ENCODE measurements around the gene WDR6. TPM values are rescaled to one million over a fixed set of nuclear protein-coding genes. Genes with fewer than 3 reads are reported as not detected.
"Not testable (repeated sequence)": the region's sequence is repeated elsewhere in the genome, so short reads cannot be mapped to it uniquely, and the experiment has no call there.

Gene WDR6
- total RNA-seq, 1 experiment from 2014 or later: 88.5 TPM

GRCh38 chr3:49007771-49008528 is 759 bp downstream of the WDR6 start:
- ChIA-PET POLR2A (ENCODE audit: low non-redundant PET) (interaction anchor here (1.1 kb wide), 1 partner anchor 20 kb away, joined by 13 read pairs; no protein-coding TSS in a partner anchor), CTCF (interaction anchor here (0.6 to 1.9 kb wide), 5 partner anchors 13 to 607 kb away, joined by 3 to 14 read pairs (median 4); partner anchors contain the start of genes NDUFAF3 and P4HTM)
- Histone ChIP-seq H3K27ac (ENCODE audit: low read depth, low read length, poor library complexity, severe bottlenecking) (peak overlapping the region; percentile 97), H3K9me3 (ENCODE audit: low read depth, low read length, poor library complexity, severe bottlenecking) (no peaks in the 10 kb centered on the region), H3K36me3 (ENCODE audit: insufficient read depth, low read length, poor library complexity, severe bottlenecking) (no peaks in the 10 kb centered on the region), H3K4me3 (ENCODE audit: low read depth, low read length, poor library complexity, severe bottlenecking) (peak overlapping the region; percentile 74), H3K4me1 (ENCODE audit: insufficient read depth, low read length, poor library complexity, severe bottlenecking) (no peaks in the 10 kb centered on the region), H3K27me3 (replicated peaks; ENCODE audit: insufficient read depth, low read depth, low read length, poor library complexity) (no peaks in the 10 kb centered on the region)
- intact Hi-C loops (cut with micrococcal nuclease; ENCODE audit: unreplicated experiment): no loop called here
- DNase-seq (ENCODE audit: low spot score): peak; percentile 87
- no peak for TF ChIP-seq EZH2 (IDR thresholded peaks at IDR 0.05; ENCODE audit: borderline replicate concordance, low read depth, low read length, poor library complexity, severe bottlenecking)
- TF ChIP-seq, protein P1, sequence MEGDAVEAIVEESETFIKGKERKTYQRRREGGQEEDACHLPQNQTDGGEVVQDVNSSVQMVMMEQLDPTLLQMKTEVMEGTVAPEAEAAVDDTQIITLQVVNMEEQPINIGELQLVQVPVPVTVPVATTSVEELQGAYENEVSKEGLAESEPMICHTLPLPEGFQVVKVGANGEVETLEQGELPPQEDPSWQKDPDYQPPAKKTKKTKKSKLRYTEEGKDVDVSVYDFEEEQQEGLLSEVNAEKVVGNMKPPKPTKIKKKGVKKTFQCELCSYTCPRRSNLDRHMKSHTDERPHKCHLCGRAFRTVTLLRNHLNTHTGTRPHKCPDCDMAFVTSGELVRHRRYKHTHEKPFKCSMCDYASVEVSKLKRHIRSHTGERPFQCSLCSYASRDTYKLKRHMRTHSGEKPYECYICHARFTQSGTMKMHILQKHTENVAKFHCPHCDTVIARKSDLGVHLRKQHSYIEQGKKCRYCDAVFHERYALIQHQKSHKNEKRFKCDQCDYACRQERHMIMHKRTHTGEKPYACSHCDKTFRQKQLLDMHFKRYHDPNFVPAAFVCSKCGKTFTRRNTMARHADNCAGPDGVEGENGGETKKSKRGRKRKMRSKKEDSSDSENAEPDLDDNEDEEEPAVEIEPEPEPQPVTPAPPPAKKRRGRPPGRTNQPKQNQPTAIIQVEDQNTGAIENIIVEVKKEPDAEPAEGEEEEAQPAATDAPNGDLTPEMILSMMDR (conservative IDR thresholded peaks at IDR 0.05; ENCODE audit: low read depth, low read length): no peak
- BruUV-seq (replicated peaks): no TSS peak

DNA sequence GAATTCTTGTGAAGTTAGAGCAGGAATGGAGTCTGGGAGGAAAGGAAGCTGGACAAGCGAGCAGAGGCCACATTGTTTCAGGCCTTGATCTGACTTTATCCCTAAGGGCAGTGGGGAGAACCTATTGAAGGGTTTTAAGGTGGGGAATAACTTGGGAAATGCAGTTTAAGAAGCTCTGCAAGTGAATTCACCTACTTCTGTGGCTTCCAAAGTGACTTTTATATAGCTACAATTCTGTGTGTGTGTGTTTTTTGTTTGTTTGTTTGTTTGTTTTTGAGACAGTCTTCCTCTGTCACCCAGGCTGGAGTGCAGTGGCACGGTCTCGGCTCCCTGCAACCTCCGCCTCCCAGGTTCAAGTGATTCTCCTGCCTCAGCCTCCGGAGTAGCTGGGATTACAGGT is 1.4 kb downstream of the WDR6 start:
- H3K27ac ChIP-seq (ENCODE audit: low read depth, low read length, poor library complexity, severe bottlenecking); H3K4me1 ChIP-seq (ENCODE audit: insufficient read depth, low read length, poor library complexity, severe bottlenecking); H3K36me3 ChIP-seq (ENCODE audit: insufficient read depth, low read length, poor library complexity, severe bottlenecking); intact Hi-C loops (cut with micrococcal nuclease; ENCODE audit: unreplicated experiment); H3K9me3 ChIP-seq (ENCODE audit: low read depth, low read length, poor library complexity, severe bottlenecking); H3K27me3 ChIP-seq (replicated peaks; ENCODE audit: insufficient read depth, low read depth, low read length, poor library complexity); DNase-seq (ENCODE audit: low spot score): not testable (repeated sequence)
- POLR2A ChIA-PET (ENCODE audit: low non-redundant PET): interaction anchor here (0.7 kb wide), 1 partner anchor 1180 kb away, joined by 5 read pairs; no protein-coding TSS in a partner anchor
- CTCF ChIA-PET: interaction anchor here (1.9 kb wide), 1 partner anchor 21 kb away, joined by 5 read pairs; no protein-coding TSS in a partner anchor
- peak overlapping the region; percentile 74 for H3K4me3 ChIP-seq (ENCODE audit: low read depth, low read length, poor library complexity, severe bottlenecking)
- BruUV-seq (replicated peaks): TSS peak; percentile 34

DNA sequence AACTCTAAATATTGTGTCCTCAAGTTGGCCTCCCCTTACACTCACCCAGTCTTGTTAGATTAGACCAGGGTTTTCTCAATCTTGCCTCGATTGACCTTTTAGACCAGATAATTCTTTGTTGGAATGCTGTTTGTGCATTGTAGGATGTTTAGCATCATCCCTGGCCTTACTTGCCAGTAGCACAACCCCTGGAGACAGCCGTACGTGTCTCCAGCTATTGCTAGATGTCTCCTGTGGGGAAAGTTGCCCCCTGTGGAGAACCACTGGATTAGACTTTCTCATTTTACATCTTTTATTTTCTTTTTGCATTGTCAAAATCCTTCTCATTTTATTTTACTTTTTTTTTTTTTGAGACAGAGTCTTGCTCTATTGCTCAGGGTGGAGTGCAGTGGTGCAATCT is 2.2 kb downstream of the WDR6 start:
- POLR2A ChIA-PET (ENCODE audit: low non-redundant PET): interaction anchor here (0.7 kb wide), 1 partner anchor 1179 kb away, joined by 5 read pairs; no protein-coding TSS in a partner anchor
- Histone ChIP-seq H3K4me3 (ENCODE audit: low read depth, low read length, poor library complexity, severe bottlenecking) (no peak overlapping the region), H3K27me3 (replicated peaks; ENCODE audit: insufficient read depth, low read depth, low read length, poor library complexity) (no peaks in the 10 kb centered on the region), H3K36me3 (ENCODE audit: insufficient read depth, low read length, poor library complexity, severe bottlenecking) (peaks cover 3% of the 10 kb centered on the region), H3K9me3 (ENCODE audit: low read depth, low read length, poor library complexity, severe bottlenecking) (no peaks in the 10 kb centered on the region), H3K4me1 (ENCODE audit: insufficient read depth, low read length, poor library complexity, severe bottlenecking) (no peaks in the 10 kb centered on the region), H3K27ac (ENCODE audit: low read depth, low read length, poor library complexity, severe bottlenecking) (no peak overlapping the region)
- CTCF ChIA-PET: no interaction called here
- BruUV-seq (replicated peaks): no TSS peak
- TF ChIP-seq, protein P1 (conservative IDR thresholded peaks at IDR 0.05; ENCODE audit: low read depth, low read length): no peak
- no peak for TF ChIP-seq EZH2 (IDR thresholded peaks at IDR 0.05; ENCODE audit: borderline replicate concordance, low read depth, low read length, poor library complexity, severe bottlenecking)
- intact Hi-C loops (cut with micrococcal nuclease; ENCODE audit: unreplicated experiment): no loop called here
- no peak for DNase-seq (ENCODE audit: low spot score)

All from A673 (cell line).